HG02884 (cell line): ENCODE data around the gene OTC.

Source experiments
- ATAC-seq: cut with Tn5 transposase; IDR thresholded peaks from one replicate; pipeline ENCODE4 v1.9.1; 2021; ENCODE audit warnings: mild to moderate bottlenecking, moderate library complexity; ENCODE audit not compliant: unreplicated experiment

The OTC gene

DNA sequence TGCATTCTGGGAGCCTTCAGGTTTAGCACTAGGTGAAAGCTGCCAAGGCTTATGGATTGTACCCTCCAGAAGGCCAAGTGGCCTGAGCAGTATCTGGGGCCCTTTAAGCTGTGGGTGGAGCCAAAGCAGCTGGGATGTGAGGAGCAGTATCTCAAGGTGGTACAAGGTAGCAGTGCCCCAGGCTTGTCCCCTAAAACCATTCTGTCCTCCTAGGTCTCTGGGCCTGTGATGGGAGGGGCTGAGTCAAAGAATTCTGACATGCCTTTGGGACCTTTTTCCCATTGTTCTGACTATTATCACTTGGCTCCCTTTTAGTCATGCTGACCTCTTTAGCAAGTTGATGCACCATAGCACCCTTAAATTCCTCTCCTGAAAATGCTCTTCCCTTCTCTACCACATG, 109.9 kb downstream of the OTC start:
- no peak for ATAC-seq

DNA sequence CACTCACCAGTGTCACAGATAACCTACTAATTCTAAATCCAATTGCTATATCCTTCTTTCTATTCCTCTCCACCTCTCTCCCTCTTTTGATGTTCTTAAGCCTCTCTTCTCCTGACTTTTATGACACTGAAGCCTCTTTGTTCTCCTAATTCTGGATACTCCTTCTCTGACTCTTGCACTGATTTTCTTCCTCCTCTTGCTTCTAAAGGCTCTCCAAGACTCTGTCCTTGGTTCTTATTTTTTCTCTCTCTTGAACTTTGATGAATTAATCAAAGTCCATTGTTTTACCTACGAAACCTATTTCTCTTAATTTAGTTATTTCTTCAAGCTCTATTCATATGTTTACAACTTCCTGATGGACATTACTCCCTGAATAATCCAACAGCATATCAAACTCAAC, 113.3 kb downstream of the OTC start:
- ATAC-seq, result no peak

- no peak for ATAC-seq
Observed at GRCh38 chrX:38468563-38469157, 116.3 kb downstream of the OTC start.
